Fibroblast of peridontal ligament (primary cell): Measurements from ENCODE around the gene SNN.

Source experiments
- DNase-seq: peaks from one replicate; pipeline ENCODE4 v3.0.0-alpha.2; 2010; ENCODE audit errors: extremely low read depth

The SNN gene

DNA sequence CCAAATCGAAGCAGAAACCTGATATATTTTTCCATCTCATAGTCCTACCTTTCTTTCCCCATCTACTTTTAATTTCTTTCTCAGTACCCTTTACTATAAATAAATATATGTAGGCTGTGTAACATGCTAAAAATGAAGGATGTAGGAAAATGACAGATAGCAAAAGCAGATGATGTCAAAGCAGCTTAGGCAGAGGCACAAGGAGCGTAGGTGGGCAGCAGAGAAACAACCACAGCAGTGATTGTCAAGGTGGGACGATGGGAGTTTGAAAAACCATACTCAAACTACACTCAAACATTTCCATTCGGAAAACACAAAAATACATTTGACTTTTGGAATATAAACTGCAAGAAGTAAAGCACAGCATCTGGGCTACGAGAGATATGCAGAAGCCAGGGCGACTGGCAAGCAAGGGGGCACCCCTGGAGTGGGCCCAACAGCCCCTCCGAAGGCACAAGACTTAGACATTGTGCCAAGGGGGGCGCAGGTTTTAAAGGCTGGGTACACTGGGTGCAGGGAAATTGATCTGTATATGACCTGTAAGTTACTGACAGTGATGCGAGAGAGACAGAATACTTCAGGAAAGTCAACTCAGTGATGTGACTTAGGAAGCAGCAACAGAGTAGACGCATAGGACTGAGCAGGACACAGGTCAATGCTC lies 31.1 kb downstream of the SNN start:
- DNase-seq: no peak

DNA sequence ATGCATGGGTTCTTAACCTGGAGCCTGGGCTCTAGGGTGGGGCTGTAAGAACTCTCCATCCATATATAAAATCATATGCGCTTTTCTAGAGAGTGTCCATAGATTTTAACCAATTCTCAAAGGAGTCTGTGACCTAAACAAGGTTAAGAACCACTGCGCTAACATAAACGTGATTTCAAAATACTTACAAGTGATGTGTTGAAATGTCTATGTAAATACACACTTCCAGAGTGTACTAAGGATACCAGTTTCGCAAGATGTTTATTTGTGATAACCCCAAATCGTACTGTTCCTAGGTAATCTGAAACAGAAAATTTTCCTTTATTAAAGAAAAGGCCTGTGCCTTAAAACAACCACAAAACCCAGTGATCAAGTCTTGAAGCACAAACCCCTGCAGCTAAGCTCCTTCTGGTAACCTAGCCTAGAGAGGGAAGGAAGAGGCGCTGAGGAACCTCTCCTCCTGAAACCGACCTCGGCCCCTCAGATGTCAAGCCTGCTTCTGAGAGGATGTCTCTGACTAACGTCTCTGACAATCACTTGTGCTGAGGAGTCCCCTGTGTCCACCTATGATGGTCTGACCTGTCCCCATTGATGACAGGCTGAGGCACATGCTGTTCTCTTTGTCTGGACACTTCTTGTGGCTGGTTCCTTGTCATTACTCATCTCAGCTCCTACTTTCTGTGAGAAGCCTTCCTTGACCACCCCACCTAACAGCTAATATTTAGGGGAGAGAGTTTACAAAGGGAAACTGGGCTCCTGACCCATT lies 32.2 kb downstream of the SNN start:
- no peak for DNase-seq

DNA sequence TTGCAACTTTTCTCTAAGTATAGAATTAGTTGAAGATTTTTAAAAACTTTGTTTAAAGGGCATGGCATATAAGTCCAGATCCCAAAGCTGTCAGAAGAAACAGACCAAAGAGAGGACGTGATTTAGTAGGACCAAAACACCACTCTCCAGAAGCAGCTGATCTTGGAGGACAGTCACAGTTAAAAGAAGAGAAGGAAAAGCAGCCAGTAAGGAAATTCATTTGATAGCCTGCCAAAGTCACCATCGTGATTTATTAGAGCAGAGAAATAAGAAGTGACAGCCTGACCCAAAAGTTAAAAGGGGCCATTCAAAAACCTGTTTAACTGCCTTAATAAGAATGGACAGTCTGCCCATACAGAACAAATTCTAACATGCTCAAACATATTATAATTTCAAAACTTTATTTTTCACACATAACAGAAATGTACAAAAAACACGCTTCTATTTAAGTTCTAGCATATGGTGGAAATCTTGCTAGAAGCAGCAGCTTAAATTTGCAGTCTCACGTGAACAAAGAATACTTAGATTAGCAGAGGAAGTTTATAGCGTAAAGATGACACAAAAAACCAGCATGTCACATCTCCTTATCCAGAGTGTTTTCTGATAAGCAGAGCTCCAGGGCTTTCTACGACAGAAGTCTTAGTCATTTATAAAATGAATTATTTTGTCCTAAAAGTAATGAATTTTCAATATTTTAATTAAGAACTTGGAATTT lies 37.2 kb downstream of the SNN start:
- DNase-seq: no peak

DNA sequence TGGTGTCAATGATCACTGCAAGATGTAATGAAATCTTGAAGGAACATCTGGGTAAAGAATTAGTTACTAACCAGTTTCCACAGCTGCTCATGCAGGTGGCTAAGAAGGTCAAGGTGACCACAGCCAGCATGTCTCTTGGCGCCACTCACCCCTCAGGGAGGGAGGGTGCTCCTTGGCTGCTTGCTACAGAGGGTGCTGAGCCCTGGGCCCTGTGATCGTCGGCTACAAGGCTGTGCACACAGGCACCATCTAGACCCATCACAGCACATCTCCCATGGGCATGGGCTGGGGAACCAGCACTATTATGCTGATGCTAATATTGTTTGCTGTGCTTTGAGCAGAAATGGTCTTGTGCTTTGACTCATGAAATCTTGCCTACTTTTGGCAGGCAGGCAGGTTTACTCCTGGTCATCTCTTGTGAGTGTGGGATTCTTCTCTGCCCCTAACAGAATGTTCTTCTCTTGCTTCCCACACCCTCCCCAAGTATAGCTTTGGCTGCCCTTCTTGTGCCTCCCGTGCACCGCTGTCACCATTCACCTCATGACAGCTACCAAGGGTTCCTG lies 38.0 kb downstream of the SNN start:
- DNase-seq: no peak

DNA sequence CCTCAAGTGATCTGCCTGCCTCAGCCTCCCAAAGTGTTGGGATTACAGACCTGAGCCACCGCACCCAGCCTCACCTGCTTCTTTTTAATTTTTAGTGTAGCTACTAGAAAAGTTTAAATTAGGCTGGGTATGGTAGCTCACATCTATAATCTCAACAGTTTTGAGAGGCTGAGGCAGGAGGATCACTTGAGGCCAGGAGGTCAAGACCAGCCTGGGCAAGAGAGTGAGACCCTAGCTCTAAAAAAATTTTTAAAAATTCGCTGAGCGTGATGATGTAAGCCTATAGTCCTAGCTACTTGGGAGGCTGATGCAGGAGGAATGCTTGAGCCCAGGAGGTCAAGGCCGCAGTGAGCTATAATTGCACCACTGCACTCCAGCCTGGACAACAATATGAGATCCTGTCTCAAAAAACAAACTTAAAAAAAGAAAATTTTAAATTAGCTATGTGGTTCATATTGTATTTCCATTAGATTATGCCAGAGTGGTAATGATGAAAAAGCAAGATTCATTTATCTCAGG lies 39.5 kb downstream of the SNN start:
- no peak for DNase-seq

DNA sequence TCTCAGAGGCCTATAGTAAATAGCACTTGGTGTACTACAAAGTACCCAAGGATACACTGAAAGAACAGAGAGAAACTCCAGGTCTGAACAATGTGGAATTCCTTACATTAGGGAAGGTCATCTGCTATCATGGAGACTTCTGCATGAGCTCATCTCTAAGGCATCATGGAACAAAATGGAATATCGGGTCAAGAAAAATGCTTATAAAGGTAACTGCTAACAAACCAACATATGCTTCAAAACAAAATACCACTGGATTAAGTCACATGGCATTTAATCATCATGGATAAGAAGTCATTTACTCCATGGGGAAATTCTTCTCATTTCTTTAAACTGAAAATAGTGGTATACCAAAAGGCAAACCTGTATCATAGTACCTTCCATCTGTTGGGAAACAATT lies 40.2 kb downstream of the SNN start:
- DNase-seq: no peak

DNA sequence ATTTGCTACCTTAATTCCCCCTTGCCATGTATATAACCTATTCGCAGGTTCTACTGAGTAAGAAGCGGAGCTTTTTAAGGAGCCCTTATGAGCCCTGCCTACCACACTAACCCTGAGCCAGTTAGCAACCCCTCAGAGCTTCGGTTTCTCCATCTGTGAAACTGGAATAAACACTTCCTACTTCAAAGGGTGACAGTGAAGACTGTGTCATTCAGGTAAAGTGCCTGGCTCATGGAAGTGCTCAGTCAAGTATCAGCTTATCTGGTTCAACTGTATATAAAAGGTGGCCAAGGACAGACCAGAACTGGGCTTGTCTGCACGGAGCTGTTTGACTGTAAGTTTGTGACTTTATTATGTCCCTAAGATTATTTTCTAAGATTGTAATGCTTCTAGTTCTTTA lies 43.4 kb downstream of the SNN start:
- DNase-seq: no peak

DNA sequence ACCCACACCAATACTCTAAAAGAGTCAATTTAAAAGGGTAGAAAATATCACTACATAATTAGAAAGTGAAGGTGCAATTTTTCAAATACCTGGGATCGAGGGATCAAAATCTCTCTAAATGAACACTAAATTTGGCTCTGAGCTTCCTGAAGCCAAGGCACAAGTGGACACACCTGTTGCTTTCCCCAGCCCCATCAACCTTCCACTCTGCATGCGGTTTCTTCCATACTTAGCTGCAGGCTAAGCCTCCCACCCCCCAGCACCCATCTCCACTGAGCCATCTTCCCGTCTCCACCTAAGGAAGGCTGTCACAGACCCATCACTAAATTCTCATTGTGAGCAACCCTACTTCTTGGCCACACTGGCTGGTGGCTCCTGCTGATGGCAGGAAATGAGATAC lies 43.9 kb downstream of the SNN start:
- DNase-seq: no peak

DNA sequence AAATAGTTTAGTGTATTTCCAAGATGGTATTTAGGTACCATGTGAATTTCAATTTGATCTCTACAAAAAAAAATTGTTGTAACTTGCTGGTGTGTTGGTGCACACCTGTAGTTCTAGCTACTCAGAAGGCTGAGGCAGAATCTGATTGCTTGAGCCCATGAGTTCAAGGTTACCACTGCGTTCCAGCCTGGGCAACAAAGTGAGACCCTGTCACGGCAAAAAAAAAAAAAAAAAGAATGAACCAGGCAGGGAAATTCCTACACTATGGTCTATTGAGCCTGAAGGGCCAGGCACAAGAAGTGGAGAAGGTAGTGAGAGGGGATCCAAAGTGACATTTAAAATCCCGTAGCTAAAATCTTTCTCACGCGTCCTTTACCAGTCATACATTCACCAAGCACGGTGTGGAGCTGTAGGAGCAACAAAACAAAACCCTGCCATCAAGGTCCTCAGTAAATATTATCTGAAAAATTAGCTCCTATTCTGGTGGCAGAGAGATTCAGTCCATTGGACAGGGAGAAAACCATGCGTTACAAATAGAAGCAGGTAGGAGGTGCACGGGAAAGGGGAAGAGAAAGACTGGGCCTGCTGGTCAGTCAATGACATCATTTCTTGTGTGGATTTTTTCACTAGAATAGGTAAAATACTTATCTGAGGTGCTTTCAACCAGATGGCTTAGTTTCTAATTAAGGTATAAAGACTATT lies 47.1 kb downstream of the SNN start:
- no peak for DNase-seq

DNA sequence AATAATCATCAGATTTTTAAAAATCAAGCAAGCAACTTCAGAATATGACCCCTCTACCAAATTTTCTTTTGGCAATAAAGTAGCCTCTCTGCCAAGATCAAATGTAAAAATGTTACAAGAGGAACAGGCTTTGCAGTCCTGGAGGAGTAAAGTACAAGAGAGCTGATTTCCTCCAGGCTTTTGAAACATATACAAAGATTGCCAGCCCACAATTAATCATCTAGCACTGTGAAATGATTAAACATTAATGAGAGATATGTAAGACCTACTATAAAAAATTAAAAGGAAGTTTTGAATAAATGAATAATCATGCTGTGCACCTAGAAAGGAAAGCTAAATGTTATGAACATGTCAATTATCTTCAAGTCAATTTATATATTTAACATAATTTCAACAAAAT lies 48.1 kb downstream of the SNN start:
- DNase-seq: no peak

DNA sequence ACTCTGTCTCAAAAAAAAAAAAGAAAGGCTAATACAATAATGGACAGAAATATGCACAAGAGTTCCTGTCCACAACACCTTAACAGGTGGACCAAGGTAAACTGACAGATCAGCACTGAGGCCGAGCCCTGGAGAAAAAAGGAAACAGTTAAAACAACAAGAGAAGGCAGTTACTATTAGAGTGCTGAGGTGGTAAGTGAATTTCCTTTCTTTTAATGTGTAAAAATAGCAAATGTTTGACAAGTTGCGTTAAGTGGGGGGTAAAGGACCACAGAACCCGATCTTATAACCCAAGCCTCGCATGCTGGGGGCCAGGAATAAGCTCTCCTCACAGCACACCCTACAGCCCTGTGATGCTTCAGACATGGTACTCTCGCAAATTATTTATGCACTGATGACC lies 49.6 kb downstream of the SNN start:
- DNase-seq: no peak

DNA sequence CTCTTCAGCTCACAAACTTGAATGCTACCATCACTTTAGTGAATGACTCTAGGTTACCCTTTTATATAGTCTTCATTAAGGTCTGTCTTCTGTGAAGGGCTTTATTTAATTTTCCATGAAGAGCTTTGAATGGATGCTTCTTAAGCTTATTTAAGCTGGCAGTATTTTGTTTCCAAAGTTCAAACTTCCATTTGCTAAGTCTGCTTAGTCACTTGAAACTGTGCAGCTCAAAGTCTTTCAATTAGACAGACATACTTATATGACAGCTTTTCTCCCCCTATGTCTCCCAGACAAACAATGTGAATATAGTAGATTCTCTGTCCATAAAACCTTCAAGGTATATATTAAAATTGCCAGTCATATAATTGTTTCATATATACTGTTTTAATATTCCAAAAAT lies 50.9 kb downstream of the SNN start:
- no peak for DNase-seq

DNA sequence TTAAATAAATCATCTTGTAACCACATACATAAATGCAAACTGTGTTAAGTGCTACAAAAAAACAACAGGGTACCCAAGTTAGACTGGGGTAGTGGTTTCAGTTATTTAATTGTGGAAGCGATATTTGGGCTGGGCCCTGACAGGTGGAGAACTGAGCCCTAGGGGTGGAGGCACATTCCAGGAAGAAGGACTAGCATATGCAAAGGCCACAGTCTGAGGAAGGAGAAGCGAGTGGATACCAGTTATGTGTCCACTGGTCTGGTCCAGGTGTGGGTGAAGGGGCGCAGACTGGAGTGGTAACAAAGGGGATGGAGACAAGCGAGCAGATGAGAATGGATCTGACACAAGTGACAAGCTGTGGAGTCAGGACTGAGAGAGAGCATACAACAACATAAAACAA lies 51.5 kb downstream of the SNN start:
- DNase-seq: no peak

DNA sequence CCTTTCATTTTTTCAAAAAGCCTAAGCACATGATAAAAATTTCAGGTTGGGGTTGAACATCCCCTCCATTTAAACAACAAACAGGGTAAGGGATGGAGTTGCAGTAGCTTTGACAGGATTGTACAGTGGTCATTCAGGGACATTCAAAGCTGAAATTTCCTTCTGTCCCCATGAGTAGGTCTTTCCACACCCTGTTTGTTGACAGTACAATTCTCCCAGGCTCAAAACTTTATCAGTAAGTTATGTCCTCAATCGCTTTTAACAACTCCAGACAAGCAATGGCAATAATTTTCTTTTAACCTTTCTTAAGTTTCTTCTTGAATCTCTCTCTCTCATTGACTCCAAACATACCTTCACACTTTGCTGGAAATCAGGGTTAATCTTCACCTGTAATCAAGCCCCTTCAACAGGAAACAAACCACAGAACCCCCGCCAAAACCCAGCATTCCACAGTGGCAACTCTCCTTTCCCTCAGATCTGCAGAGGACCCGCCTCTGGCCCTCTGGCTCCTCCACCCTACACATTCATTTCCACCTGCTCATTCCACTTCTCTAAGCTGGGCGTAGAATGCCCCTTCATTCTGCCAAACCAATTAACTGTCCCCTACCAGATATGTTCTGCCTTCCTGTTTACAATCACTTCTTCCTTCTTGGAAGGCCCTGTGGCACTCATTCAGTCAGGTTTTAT lies 53.7 kb downstream of the SNN start:
- DNase-seq: no peak

DNA sequence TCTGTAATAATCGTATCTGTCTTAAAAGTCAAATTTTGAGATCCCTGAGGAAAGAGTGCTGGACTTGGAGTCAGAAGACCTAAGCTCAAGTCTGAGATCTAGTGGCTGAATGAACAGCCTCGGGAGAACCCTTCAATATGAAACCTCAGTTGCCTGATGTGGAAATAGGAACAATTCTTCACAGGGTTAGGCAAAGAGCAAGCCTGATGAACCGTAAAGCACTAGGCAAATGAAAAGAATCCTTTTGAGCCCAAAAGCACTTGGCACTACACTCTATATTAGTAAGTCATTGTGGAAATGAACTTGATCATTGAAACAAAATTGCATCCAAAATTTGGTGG lies 54.2 kb downstream of the SNN start:
- DNase-seq: no peak

DNA sequence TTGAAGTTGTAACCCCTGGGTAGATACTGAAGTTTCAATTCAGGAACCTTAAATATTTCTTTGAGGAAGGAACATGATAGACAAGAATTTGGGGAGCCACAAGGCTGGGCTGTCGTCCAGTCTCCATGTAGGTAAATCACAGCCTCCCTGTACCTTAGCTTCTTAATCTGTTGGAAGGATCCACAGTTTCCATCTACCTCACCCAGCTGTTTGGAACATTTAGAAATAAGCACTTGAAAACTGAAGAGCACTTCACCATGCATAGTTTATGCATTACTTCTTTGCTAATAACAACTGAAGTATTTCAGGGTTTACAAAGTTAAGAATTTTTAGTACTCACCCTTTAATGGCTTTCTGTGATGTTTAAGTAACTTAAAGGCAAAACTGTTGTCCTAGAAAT lies 57.2 kb downstream of the SNN start:
- no peak for DNase-seq

DNA sequence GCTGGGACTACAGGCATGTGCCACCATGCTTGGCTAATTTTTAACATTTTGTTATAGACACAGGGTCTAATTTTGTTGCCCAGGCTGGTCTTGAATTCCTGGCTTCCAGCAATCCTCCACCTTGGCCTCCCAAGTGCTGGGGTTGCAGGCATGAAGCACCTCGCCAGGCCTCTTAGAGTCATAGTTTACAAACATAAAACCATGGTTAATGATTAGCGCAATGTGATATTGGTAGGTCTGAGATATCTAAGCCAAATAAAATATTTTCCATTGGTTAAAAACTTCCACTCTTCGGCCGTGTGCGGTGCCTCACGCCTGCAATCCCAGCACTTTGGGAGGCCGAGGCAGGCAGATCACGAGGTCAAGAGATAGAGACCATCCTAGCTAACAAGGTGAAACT lies 57.8 kb downstream of the SNN start:
- DNase-seq: no peak

DNA sequence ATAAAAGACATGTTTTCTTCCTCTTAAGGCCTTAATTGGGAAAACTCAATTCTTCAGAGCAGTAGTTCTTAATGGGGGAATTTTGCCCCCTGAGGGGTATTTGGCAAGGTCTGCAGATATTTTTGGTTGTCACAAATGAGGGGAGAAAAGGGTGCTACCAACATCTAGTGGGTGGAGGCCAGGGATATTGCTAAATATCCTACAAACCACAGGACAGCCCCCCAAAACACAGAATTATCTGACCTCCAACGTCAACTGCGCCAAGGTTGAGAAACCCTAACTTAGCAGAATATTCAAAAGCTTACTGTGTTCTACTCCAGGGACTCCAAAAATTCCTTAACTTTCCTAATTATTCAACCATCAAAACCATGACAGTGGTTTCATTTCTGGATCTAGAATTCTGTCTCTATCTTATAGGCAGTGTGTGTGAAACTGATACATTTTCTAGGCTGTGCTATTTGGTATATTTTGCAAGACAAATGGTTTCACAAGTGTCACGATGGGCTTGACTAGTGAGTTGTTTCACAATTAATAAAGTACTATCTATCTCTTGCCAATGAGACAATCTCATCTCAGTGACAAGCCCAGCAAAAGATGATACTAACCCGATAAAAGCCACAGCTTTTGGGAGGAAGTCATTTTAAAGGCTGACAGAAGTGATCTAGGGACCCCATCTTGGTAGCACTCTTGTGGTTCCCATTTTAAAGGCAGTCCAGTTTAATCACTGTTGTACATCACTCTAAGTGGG lies 59.7 kb downstream of the SNN start:
- no peak for DNase-seq
